Mesothelial cell of epicardium (in vitro differentiated cells): ENCODE data around the gene HABP2. TPM values are rescaled to one million over a fixed set of nuclear protein-coding genes. Genes with fewer than 3 reads are reported as not detected.

Experiments used
- DNase-seq, 2 experiments: peaks; one replicate each; pipeline ENCODE4 v3.0.0; 2021; ENCODE audit warnings: low spot score in 2 of 2; ENCODE audit not compliant: unreplicated experiment in 2 of 2
- H3K27ac Mint-ChIP-seq: 2 replicates; pipeline ENCODE4 v1.8.0; 2021; ENCODE audit warnings: mixed read lengths
- H3K27me3 Mint-ChIP-seq: 2 replicates; pipeline ENCODE4 v1.8.0; 2021; ENCODE audit warnings: low read depth, mixed read lengths
- H3K36me3 Mint-ChIP-seq: 2 replicates; pipeline ENCODE4 v1.8.0; 2021; ENCODE audit warnings: mixed read lengths
- H3K4me1 Mint-ChIP-seq: 2 replicates; pipeline ENCODE4 v1.8.0; 2021; ENCODE audit warnings: mixed read lengths
- H3K4me3 Mint-ChIP-seq: 2 replicates; pipeline ENCODE4 v1.8.0; 2021; ENCODE audit warnings: mild to moderate bottlenecking, moderate library complexity, mixed read lengths
- H3K9me3 Mint-ChIP-seq: 2 replicates; pipeline ENCODE4 v1.8.0; 2021; ENCODE audit warnings: mixed read lengths
- CTCF ChIP-seq: fragments of 200-600 bp; sonication (generic); IDR thresholded peaks from one replicate; pipeline ENCODE4 v1.5.0; 2021; ENCODE audit warnings: antibody characterized with exemption; ENCODE audit not compliant: unreplicated experiment
- total RNA-seq: library from RNA; stranded (reverse); gene quantifications from 3 replicates; pipeline ENCODE4 v1.2.1, GENCODE V29; 2021

The HABP2 gene
- total RNA-seq, 1 donor from 2014 or later = not detected

- no peak for TF ChIP-seq CTCF
- Mint-ChIP-seq H3K4me3 (no peak overlapping the region), H3K27ac (no peak overlapping the region), H3K27me3 (peaks cover 12% of the 10 kb centered on the region), H3K4me1 (peaks cover 23% of the 10 kb centered on the region), H3K36me3 (no peaks in the 10 kb centered on the region), H3K9me3 (no peaks in the 10 kb centered on the region)
- no peak for DNase-seq
These were observed 30.4 kb upstream of the HABP2 start for GRCh38 chr10:113522460-113522859.

GRCh38 chr10:113523071-113523470 lies 29.8 kb upstream of the HABP2 start:
- TF ChIP-seq CTCF = no peak
- no peak for DNase-seq
- no peak overlapping the region for H3K4me3 Mint-ChIP-seq
- no peaks in the 10 kb centered on the region for H3K9me3 Mint-ChIP-seq
- H3K27ac Mint-ChIP-seq = no peak overlapping the region
- H3K4me1 Mint-ChIP-seq = peaks cover 20% of the 10 kb centered on the region
- H3K27me3 Mint-ChIP-seq = peaks cover 15% of the 10 kb centered on the region
- H3K36me3 Mint-ChIP-seq = no peaks in the 10 kb centered on the region

- H3K27ac Mint-ChIP-seq = no peak overlapping the region
- H3K4me3 Mint-ChIP-seq = no peak overlapping the region
- no peak for TF ChIP-seq CTCF
- DNase-seq = no peak
- H3K4me1 Mint-ChIP-seq = peaks cover 15% of the 10 kb centered on the region
- H3K9me3 Mint-ChIP-seq = no peaks in the 10 kb centered on the region
- no peaks in the 10 kb centered on the region for H3K36me3 Mint-ChIP-seq
- H3K27me3 Mint-ChIP-seq = peaks cover 15% of the 10 kb centered on the region
These were observed 29.2 kb upstream of the HABP2 start for GRCh38 chr10:113523628-113524027.

- Mint-ChIP-seq H3K36me3 (no peaks in the 10 kb centered on the region), H3K27ac (no peak overlapping the region), H3K4me1 (peaks cover 15% of the 10 kb centered on the region), H3K9me3 (no peaks in the 10 kb centered on the region), H3K4me3 (no peak overlapping the region), H3K27me3 (peaks cover 18% of the 10 kb centered on the region)
- no peak for DNase-seq
- TF ChIP-seq CTCF = no peak
These were observed 28.7 kb upstream of the HABP2 start for GRCh38 chr10:113524120-113524519.

GRCh38 chr10:113524539-113525490 lies 28.0 kb upstream of the HABP2 start:
- H3K27me3 Mint-ChIP-seq = peaks cover 22% of the 10 kb centered on the region
- H3K9me3 Mint-ChIP-seq = no peaks in the 10 kb centered on the region
- no peak overlapping the region for H3K27ac Mint-ChIP-seq
- DNase-seq = no peak
- no peak for TF ChIP-seq CTCF
- no peak overlapping the region for H3K4me3 Mint-ChIP-seq
- H3K36me3 Mint-ChIP-seq = no peaks in the 10 kb centered on the region
- H3K4me1 Mint-ChIP-seq = peaks cover 15% of the 10 kb centered on the region
